Stimulated activated CD8-positive, alpha-beta memory T cell treated with anti-CD3 and anti-CD28 coated beads, Interleukin-7, amount 100 ng/mL, for 24 hours (primary cell): ENCODE measurements around the gene CERS5.

Source experiments
- DNase-seq: peaks from one replicate; pipeline ENCODE4 v3.0.0-alpha.2; 2020; ENCODE audit warnings: low read depth

CERS5 gene

GRCh38 chr12:50127546-50127945 is 39.6 kb downstream of the CERS5 start:
- DNase-seq: no peak

- no peak for DNase-seq
Measured at GRCh38 chr12:50123203-50123602, 44.0 kb downstream of the CERS5 start.

GRCh38 chr12:50121641-50122040 is 45.5 kb downstream of the CERS5 start:
- no peak for DNase-seq

- DNase-seq: no peak
Measured at GRCh38 chr12:50120953-50121352, 46.2 kb downstream of the CERS5 start.

GRCh38 chr12:50120521-50120920 is 46.6 kb downstream of the CERS5 start:
- DNase-seq: no peak

- DNase-seq: no peak
Measured at GRCh38 chr12:50119387-50119786, 47.8 kb downstream of the CERS5 start.

- DNase-seq: no peak
Measured at GRCh38 chr12:50117057-50117622, 50.0 kb downstream of the CERS5 start.

- no peak for DNase-seq
Measured at GRCh38 chr12:50112456-50113218, 54.5 kb downstream of the CERS5 start.

GRCh38 chr12:50111693-50112455 is 55.3 kb downstream of the CERS5 start, which contains the start of gene COX14:
COX14 (plus strand) TSS chr12:50112236; CDS start chr12:50120044, 7,808 bp downstream.
- DNase-seq: peak; percentile 98

- no peak for DNase-seq
Measured at GRCh38 chr12:50111395-50111692, 55.8 kb downstream of the CERS5 start.

- DNase-seq: no peak
Measured at GRCh38 chr12:50110762-50111351, 56.3 kb downstream of the CERS5 start.

GRCh38 chr12:50110127-50110761 is 56.9 kb downstream of the CERS5 start:
- DNase-seq: no peak

GRCh38 chr12:50109319-50109718 is 57.9 kb downstream of the CERS5 start:
- no peak for DNase-seq

GRCh38 chr12:50107416-50108268 is 59.5 kb downstream of the CERS5 start:
- no peak for DNase-seq

- no peak for DNase-seq
Measured at GRCh38 chr12:50106907-50107306, 60.3 kb downstream of the CERS5 start.

- DNase-seq: no peak
Measured at GRCh38 chr12:50105913-50106450, 61.2 kb downstream of the CERS5 start.

GRCh38 chr12:50104417-50105366 is 62.5 kb downstream of the CERS5 start:
- DNase-seq: no peak

- DNase-seq: no peak
Measured at GRCh38 chr12:50103767-50104321, 63.3 kb downstream of the CERS5 start, which contains the start of gene GPD1. GPD1 (plus strand) TSS chr12:50104008; CDS start chr12:50104051, 43 bp downstream.

- DNase-seq: no peak
Measured at GRCh38 chr12:50103351-50103750, 63.8 kb downstream of the CERS5 start.
